ENCODE measurements around the gene TNS2.
A peak's percentile ranks its signal among the peaks of the same experiment; 100 is the strongest.
"Not testable (repeated sequence)": the region's sequence is repeated elsewhere in the genome, so short reads cannot be mapped to it uniquely, and the experiment has no call there.

Gene TNS2

DNA sequence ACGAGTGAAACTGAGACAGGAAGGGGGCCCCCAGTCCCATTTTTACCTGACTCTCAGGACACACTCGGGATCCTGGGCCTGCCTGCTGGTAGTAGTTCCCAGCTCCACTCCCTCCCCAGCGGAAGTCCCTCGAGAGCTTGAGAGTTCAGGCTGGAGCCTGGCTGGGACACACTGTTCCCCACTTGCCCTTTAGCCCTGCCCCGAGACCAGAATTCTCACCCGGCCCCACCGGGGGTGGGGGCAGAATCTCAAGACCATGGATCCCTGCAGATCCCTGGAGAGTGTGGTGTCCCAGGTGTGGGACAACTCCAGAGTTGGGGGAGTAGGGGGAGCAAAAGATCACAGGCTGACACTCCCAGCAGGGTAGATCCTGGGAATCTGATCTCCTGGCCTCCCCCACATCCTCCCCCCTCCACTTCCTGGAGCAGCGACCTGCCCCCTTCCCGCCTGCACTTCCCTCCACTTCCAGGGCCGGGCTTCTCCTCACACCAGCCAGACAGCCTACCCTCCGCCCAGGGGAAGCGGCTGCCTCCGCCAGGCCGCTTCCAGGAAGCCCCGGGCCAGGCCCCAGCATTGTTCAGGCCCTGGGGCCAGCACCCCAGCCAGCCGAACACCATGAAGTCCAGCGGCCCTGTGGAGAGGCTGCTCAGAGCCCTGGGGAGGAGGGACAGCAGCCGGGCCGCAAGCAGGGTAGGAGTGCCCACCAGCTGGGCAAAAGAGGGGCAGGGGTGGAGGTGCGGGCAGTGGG lies at the start of gene TNS2:
TNS2 (plus strand) TSS at position 495 of the 748 bp plus-strand sequence; CDS start at position 616, 121 bp downstream.
- peak; percentile 28 for DNase-seq (ENCODE audit: low spot score)

- no peak for DNase-seq (ENCODE audit: low spot score)
Observed at GRCh38 chr12:53004178-53004577, 45.7 kb upstream of the TNS2 start.

GRCh38 chr12:53004582-53004981 lies 45.3 kb upstream of the TNS2 start:
- DNase-seq (ENCODE audit: low spot score) = no peak

GRCh38 chr12:53005215-53005985 lies 44.5 kb upstream of the TNS2 start:
- DNase-seq (ENCODE audit: low spot score) = no peak

DNA sequence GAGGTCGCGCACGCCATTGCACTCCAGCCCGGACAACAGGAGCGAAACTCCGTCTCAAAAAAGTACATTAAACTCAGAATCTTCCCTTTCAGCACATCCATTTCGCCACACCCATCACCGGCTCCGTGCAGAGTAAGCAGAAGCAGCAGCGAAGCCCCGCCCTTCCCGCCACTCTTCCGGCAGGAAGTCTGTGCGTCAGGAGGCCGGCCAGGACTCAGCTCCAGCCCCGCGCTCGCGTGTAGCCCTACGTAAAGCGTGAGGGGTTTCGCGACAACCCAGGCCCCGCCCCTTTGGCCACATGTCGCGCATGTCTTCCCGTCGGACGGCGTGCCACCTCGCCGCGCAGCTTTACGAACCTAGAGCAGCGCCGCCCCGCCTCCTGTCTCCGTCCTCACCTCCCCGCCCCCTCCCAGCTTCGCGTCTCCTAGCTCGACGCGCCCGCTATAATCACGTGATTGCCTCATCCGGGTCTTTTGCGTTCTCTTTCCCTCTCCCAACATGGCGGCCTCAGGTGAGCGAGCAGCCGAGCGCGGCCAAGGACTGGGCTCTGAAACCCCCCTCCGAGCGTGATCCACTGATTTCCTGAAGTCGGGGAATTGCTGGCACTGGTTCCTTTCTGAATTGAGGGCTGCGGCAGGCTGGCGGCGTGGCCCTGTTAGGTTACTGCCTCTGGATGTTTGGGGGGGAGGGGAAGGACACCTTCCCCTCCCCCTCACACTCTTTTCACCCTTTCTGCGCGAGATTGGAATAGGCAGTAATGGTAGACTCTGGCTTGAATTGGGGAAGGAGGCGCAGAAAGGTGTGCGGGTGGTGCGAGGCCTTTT lies 43.7 kb upstream of the TNS2 start, which contains the start of gene EIF4B:
EIF4B (plus strand) TSS at position 471 of the 824 bp plus-strand sequence; CDS start at position 499, 28 bp downstream.
- peak; percentile 97 for DNase-seq (ENCODE audit: low spot score)

GRCh38 chr12:53006810-53007309 lies 43.0 kb upstream of the TNS2 start:
- DNase-seq (ENCODE audit: low spot score) = peak; percentile 90

DNA sequence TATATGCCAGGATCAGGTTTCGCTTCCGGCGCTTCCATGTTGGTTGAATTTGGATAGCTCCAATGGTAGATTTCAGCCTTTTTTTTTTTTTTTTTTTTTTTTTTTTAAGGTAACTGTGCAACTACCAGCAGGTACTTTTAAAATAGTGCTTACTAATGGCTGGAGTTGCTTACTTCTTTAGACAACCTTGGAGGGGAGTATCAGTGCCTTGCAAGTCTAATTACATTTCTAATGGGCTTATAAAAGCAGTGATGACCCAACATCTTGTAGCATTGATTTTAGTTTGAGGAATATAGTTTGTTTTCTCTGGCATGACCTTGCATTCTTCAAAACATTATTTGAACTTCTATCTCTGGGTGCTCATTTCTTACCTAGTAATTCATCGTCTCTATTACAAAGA lies 42.5 kb upstream of the TNS2 start:
- no peak for DNase-seq (ENCODE audit: low spot score)

DNA sequence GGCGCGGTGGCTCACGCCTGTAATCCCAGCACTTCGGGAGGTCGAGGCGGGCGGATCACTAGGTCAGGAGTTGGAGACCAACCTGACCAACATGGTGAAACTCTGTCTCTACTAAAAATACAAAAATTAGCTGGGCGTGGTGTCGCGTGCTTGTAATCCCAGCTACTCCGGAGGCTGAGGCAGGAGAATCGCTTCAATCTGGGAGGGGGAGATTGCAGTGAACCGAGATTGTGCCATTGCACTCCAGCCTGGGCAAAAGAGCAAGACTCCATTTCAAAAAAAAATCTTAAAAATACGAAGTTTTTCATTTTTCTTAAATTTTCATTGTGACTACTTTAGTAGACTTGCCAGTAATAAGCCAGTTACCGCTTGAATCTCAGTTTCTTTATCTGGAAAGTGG lies 41.1 kb upstream of the TNS2 start:
- DNase-seq (ENCODE audit: low spot score) = not testable (repeated sequence)

- no peak for DNase-seq (ENCODE audit: low spot score)
Observed at GRCh38 chr12:53010955-53011354, 38.9 kb upstream of the TNS2 start.

DNA sequence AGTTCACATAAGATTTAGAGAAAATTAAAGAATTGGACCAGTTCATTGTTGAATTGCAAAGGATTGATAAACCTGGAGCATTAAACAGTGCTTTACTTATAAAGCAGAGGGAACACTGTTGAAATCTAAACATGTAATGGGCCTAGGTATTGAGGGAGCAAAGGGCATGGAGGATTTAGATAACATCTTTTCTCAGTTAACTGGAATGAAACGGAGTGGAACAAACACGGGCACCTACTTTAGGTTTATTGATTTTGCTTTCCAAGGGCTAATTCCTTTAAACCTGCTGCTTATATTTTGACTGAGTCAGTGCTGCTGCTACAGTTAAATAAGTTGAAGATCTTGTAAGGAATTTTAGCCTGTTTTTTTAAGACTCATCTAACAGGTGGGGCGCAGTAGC lies 38.0 kb upstream of the TNS2 start:
- DNase-seq (ENCODE audit: low spot score) = no peak

GRCh38 chr12:53012928-53013327 lies 36.9 kb upstream of the TNS2 start:
- no peak for DNase-seq (ENCODE audit: low spot score)

DNA sequence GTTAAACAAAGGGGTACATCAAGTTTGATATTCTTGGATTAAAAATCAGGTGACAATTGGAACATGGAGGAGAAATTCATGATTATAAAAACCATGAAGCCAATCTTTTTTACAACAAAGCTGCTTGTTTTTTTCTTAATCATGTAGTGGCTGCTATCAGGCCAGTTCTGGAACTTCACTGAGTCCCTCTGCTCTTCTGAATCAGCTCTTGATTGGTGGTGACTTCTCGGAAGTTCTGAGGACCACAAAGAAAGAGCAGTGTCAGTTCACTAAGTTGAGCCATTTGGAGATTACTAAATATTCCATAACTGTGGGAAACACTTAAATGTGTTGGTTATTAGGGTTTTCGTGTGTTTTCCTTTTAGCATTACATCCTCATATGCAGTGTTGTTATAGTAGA lies 35.2 kb upstream of the TNS2 start:
- no peak for DNase-seq (ENCODE audit: low spot score)

GRCh38 chr12:53025250-53025649 lies 24.6 kb upstream of the TNS2 start:
- DNase-seq (ENCODE audit: low spot score) = no peak

GRCh38 chr12:53027014-53027413 lies 22.9 kb upstream of the TNS2 start:
- not testable (repeated sequence) for DNase-seq (ENCODE audit: low spot score)

- DNase-seq (ENCODE audit: low spot score) = no peak
Observed at GRCh38 chr12:53031616-53032015, 18.2 kb upstream of the TNS2 start.

- DNase-seq (ENCODE audit: low spot score) = not testable (repeated sequence)
Observed at GRCh38 chr12:53033832-53034231, 16.0 kb upstream of the TNS2 start.

DNA sequence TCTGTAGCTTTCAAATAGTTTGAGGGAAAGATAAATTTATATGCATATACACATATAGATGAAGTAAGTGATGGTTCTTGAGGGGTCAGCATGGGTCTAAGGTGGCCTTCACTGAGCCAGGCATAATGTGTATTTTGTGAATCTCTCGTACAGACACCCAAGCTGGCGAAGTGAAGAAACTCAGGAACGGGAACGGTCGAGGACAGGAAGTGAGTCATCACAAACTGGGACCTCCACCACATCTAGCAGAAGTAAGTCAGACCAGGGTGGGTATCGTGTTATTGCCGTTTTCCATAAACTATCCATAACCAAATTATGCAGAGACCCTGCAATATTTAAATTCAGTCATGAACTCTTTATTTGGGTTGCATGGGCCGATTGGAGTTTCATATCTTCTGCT lies 15.4 kb upstream of the TNS2 start:
- no peak for DNase-seq (ENCODE audit: low spot score)

DNA sequence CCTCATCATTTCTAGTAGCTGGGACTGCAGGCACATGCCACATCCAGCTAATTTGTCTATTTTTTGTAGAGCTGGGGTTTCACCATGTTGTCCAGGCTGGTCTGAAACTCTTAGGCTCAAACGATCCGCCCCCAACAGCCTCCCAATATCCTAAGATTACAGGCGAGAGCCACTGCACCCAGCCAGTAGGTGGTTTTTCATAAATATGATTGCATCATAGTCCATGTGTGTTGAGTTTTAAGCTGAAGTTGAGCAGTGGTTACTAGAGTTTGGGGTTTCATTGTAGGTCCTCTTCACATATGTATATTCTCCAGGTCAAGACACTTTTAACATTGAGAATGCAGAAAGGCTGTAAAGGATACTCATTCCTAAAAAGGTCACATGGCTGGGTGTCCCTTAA lies 13.1 kb upstream of the TNS2 start:
- DNase-seq (ENCODE audit: low spot score) = no peak

DNA sequence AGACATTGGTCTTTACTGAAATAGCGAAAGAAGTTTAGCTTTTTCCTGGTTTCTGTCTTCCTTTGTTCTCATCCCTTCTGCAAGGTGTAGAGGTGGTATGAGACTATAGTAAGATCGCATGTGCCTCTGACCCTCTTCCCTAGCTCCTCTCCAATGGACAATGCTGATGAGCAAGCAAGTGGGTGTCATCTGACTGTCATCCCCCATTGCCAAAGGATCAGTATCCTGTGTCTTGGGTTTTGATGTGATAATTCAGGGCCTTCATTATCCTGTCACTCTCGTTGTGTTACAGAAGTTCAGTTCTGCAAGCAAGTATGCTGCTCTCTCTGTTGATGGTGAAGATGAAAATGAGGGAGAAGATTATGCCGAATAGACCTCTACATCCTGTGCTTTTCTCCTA lies 10.0 kb upstream of the TNS2 start:
- DNase-seq (ENCODE audit: low spot score) = no peak

- no peak for DNase-seq (ENCODE audit: low spot score)
Observed at GRCh38 chr12:53042607-53043454, 7.0 kb upstream of the TNS2 start.

DNA sequence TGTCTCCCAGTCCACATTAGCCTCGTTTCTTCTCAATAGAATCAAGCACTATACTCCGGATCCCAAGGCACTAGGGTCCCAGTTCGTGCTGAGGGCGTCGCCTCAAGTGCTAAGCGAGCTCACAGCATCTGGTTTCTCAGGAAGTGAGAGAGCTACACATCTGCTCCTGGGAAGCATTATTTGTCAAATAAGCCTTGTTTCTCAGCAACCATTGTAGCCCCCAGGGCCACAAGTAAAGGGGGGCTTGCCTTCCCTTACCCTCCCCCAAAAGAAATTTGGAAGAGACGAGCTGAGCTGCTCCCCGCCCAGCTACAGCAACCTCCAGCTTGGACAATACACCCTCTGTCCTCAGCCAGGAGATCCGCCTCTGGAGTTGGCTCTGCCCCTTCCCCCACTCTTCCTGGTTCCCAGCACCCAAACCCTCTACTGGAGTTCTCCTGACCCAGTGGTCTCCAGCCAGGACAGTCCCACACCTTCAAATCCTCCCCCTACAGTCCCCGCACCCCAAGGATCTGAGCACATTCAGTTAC lies 5.7 kb upstream of the TNS2 start:
- peak; percentile 28 for DNase-seq (ENCODE audit: low spot score)

Measured in D341Med (cell line).